GM18519 (cell line): Measurements from ENCODE around the gene FAM20B.
"Not testable (repeated sequence)": the region's sequence is repeated elsewhere in the genome, so short reads cannot be mapped to it uniquely, and the experiment has no call there.

ENCODE experiments used
- ATAC-seq: cut with Tn5 transposase; IDR thresholded peaks from one replicate; pipeline ENCODE4 v1.9.1; 2021; ENCODE audit warnings: mild to moderate bottlenecking, moderate library complexity; ENCODE audit not compliant: unreplicated experiment, low FRiP score

The FAM20B gene, protein sequence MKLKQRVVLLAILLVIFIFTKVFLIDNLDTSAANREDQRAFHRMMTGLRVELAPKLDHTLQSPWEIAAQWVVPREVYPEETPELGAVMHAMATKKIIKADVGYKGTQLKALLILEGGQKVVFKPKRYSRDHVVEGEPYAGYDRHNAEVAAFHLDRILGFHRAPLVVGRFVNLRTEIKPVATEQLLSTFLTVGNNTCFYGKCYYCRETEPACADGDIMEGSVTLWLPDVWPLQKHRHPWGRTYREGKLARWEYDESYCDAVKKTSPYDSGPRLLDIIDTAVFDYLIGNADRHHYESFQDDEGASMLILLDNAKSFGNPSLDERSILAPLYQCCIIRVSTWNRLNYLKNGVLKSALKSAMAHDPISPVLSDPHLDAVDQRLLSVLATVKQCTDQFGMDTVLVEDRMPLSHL

DNA sequence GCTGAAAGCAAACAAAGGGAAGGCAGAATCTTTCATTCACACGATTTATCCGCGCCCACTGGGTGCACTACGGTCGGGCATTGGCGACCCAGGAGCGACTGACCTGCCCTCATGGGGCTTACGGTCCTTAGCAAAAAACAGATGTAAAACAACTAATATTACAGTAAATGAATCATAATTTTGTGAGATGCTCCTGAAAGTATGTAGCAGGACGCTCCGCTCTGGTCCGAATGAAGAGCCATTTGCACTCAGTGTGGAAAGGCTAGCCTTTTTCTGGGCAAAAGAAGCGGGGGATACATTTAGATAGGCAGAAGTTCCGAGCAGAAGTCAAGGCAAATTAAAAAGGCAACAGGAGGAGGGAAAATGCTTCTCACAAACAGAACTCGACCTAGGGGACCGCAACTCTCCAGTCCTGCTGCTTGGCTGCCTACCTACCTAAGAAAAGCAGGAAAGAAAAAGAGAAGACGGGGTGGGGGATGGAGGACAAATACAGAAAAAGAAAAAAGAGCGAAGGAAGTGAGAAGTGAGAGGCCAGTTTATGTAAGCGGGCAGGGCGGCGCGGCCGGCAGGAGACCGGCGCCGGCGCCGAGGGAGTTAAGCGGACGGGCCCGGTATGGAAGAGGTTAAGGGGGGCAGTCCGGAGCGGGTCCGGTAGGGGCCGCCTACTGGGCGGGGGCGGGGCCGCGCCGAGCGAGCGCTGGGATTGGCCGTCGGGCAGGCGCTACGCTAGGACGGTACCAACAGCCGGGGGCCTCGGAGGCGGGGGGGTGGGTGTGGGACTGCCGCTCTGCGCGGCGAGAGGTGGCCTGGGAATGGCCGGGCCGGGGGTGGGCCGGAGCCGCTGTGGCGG, at the start of gene FAM20B:
TSS of gene FAM20B (plus strand) at position 770 of the 850 bp plus-strand sequence. CDS start 17,954 bp downstream, outside the sequence.
- ATAC-seq = peak; percentile 62

DNA sequence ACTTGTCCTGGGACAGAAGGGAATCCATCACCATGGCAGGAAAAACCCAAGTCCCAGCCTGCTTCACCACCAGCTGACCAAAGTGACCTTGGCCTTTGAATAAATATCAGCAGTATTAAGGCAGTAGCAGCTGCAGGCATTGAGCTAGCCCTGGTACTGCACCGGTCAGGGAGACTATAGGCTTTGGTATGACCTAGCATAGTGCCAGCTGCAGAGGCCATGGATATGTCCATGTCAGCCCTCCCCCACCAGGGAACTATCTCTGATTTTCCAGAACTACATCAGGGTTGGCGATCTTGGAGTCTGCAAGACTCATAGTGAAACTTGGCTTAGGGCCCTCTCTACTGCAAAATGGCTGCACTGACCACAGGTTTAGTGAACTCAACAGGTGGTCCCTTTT, 49.2 kb upstream of the FAM20B start:
- ATAC-seq = no peak

DNA sequence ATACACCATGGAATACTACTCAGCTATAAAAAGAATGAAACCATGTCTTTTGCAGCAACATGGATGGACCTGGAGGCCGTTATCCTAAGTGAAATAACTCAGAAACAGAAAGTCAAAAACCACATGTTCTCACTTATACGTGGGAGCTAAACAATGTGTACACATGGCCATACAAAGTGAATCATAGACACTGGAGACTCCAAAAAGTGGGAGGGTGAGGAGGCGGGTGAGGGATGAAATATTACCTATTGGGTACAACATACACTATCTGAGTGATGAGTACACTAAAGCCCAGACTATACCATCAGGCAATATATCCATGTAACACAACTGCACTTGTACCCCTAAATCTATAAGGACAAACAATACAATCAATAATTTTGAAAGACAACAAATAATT, 39.5 kb upstream of the FAM20B start:
- no peak for ATAC-seq

DNA sequence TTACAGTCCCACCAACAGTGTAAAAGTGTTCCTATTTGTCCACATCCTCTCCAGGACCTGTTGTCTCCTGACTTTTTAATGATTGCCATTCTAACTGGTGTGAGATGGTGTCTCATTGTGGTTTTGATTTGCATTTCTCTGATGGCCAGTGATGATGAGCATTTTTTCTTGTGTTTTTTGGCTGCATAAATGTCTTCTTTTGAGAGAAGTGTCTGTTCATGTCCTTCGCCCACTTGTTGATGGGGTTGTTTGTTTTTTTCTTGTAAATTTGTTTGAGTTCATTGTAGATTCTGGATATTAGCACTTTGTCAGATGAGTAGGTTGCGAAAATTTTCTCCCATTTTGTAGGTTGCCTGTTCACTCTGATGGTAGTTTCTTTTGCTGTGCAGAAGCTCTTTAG, 37.5 kb upstream of the FAM20B start:
- ATAC-seq = not testable (repeated sequence)

DNA sequence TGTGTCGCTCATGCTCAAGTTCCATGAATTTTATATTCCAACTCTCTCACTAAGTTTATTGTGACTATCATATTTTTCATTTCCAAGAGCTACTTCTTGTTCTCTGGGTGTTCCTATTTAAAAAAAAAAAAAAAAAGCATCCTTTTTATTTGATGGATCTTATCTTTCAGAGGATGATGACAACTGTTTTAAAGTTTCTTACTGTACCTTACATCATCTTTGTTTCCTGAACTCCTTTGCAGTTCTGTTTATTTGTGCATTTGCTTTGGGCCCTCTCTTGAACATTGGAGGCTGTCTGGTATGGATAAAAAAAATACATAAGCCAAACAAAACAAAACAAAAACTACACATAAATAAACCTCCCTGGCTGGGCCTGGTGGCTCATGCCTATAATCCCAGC, 32.1 kb upstream of the FAM20B start:
- ATAC-seq = no peak

DNA sequence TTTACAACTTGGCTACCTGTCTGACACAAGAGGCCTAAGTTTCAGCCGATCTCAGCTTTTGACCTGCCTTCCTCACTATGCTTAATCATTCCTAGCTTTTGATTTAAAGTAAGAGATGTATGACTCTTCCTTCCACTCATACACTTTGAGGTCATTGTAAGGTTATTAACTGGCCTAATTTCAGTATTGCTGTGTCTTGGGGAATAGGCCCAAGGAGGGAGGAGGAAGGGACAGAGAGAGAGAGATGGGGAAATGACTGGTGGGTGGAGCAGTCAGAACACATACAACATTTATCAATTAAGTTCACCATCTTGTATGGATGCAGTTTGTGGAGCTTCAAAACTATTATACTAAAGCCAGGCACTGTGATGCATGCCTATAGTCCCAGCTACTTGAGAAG, 28.3 kb upstream of the FAM20B start:
- ATAC-seq = no peak

DNA sequence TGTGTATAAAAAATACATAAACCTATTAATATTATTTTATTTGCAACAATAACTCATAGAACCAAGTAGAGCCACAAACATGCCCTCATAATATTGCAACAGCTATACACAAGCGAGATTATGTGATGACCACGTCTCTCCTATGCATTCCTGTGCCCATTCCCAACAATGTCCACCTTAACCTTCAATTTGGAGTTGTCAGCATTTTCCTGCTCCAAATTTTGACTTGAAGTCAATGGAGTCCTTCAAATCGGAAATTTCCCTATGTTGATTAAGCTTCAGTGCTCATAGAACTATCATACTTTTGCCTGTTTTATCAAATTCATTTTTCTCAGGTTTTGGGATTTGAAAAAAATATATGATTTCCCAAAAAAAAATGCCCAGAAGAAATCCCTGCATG, 27.4 kb upstream of the FAM20B start:
- ATAC-seq = no peak

DNA sequence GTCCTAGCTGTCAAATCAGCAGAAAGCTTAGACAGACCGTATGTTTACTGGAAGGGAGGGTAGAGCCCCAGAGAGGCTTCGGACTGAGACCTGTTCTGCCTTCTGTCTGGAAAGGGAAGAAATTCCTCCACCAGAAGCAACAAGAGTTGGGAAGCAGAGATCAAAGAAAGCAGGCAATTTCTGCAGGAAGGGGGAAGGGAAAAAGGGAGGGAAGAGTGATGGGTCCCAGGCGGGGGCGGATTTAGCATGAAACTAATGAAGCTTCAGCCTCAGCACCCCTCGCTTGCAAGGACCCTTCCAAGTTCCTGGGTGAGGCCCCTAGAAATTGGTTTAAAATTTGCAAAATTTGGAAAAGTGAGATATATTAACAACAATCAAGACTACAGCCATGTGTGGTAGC, 26.6 kb upstream of the FAM20B start:
- ATAC-seq = no peak

DNA sequence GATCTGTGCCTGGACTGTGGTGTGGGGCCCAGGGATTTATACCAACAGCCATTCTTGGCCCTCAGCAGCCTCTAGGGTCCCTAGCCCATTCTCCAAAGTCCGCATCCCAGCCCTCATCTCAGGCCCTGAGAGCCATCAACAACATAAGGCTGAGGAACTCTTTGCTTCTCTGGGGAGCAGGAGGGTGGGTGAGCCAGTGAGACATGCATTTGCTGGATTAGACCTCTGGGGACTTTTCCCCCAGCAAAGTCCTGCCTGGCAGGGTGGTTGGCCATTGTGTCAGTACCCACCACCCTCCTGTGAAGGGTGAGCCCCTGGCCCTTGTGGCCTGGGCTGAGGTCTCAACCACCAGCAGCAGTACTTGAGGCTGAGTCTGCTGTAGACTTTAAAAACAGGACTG, 24.2 kb upstream of the FAM20B start:
- no peak for ATAC-seq

DNA sequence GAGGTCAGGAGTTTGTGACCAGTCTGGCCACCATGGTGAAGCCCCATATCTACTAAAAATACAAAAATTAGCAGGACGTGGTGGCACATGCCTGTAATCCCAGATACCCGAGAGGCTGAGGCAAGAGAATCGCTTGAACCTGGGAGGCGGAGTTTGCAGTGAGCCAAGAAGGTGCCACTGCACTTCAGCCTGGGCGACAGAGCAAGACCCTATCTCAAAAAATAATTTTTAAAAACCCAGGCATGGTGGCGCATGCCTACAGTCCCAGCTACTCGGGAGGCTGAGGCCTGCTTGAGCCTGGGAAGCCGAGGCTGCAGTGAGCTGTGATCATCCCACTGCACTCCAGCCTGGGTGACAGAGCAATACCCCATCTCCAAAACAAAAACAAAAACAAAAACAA, 23.6 kb upstream of the FAM20B start:
- ATAC-seq = not testable (repeated sequence)

DNA sequence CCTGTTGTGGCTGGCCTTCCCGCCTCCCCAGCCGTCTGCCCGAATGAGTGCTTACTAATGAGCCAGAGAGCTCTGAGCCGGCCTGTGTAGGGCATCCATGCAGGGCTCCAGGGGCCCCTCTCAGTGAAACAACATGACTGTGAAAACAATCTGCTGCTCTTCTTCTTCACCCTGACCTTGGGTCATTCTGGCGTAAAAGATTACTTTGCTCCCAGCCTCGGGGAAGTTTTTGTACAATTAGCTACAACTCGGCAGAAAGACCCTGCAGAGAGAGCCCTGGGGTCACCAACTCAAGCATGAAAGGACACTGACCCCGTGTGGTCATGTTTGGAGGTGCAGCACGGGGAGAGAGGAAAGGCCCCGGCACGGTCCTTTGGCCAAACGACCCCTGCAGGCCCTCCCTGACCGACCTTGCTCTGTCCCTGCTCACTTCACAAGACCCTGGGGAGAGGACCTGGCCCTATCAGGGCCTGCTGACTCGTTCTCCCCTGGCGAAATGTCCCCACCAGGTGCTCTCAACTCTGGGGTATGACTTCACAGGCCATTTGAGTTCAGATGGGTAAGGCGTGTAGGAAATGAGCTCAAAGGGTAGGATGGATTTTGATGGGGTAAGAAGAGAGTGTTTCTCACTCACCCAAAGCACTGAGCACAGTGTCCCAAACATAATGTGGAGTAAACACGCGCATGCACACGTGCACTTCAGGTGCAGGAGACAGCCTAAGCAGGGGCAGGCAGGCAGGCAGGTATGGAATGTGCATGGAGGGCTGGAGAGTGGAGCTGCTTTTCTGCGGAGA, 22.9 kb upstream of the FAM20B start:
- ATAC-seq = peak; percentile 62

DNA sequence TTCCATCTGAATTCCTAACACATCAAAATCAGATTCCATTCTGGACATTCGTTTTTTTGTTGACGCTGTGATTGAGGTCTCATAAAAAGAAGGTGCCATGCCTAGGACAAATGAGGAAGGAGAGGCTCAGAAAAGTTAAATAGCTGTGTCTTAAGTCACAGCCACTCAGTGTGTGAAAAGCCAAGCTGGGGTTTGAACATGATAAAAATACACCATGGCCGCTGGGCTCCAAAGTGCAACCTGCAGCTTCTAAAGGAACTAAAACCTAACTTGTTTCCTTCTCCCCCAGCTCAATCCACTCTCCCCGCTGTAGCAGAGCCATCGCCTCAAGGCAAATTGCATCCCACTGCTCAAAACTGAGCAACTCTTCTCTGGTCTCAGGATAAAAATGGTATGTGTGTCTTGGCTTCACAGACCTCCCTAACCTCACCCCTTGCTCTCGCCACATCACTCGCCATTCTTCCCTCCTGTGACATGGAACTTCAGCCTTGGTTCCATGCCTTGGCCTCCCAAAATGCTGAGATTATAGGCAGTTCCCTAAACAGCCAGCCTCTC, 22.1 kb upstream of the FAM20B start:
- ATAC-seq = no peak

DNA sequence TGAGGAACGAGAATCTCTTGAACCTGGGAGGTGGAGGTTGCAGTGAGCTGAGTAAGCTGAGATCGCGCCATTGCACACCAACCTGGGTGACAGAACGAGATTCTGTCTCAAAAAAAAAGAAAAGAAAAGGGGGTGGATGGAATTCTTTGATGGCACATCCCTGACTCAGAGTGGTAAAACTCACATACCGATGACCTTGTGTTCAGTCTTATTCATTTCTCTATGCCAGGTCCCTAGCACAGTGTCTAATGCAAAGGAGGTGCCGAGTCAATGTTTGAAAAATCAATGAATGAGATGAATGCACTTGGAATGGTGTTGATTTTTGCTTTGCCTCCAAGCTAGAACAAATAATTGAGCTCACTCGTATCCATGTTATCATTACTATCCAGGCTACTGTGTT, 18.5 kb upstream of the FAM20B start:
- ATAC-seq = no peak

DNA sequence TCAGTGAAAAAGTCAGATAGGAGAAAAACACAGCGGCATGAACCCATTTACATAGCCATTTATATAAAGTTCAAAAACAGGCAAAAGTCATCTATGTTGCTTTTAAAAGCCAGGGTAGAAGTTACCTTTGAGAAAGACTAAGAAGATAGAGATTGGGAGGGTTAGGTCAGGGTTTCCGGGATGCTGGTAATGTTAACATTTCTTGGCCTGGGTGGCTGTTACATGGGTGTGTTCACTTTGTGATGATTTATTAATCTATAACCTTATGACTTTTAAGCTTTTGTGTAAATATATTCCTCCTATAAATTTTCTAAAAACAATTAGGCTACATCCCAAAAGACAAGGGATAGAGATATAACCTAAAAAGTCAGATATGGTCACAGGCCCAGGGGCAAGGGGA, 15.0 kb upstream of the FAM20B start:
- no peak for ATAC-seq

DNA sequence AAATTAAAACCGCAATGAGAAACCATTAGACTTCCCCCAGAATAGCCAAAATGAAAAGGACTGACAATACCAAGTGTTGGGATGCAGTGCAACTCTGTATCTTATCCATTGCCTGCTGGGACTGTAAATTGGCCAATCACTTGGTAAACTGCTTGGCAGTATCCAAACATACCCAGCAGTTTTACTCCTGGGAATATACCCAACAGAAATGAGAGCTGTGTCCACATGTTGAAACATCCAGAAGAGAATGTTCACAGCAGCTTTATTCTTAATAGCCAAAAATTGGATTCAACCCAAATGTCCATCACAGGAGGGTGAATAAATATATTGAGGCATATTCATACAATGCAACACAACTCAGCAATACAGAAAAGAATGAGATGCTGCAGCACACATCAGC, 13.7 kb upstream of the FAM20B start:
- no peak for ATAC-seq

DNA sequence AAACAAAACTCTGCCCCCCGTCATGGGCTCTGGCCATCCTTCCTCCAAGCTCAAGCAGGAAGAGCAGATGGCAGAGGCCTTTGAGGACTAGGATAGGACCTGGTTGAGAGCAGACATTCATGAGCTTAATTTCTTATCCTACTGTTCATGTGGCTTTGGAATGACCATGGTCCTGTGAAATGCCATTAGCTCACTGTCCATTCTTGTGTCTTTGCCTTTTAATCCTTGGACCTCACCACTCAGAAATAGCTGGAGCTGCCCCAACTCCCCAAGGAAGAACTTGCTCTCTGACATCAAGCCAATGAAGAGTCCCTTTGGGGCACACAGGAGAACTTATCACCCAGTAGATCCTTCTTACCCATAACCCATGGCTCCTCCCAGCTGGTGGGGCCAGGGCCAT, 11.6 kb upstream of the FAM20B start:
- no peak for ATAC-seq

DNA sequence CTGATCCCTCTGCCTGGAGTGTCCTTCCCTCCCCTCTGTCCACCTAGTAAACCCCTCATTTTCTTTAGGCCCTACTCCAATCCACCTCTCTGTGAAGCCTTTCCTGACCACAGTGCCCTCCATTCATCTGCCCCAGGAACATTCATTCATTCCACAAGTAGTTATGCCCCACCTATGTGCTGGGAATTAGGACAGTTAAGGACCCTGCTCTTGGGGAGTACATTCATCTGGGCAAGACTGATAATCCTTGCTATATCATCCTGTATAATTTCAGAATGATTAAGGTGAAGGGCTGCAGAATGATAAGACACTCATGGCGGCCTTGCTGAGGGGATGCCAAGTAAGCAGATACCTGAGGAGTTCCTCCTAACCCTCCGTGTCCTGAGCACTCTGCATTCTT, 10.3 kb upstream of the FAM20B start:
- ATAC-seq = no peak

DNA sequence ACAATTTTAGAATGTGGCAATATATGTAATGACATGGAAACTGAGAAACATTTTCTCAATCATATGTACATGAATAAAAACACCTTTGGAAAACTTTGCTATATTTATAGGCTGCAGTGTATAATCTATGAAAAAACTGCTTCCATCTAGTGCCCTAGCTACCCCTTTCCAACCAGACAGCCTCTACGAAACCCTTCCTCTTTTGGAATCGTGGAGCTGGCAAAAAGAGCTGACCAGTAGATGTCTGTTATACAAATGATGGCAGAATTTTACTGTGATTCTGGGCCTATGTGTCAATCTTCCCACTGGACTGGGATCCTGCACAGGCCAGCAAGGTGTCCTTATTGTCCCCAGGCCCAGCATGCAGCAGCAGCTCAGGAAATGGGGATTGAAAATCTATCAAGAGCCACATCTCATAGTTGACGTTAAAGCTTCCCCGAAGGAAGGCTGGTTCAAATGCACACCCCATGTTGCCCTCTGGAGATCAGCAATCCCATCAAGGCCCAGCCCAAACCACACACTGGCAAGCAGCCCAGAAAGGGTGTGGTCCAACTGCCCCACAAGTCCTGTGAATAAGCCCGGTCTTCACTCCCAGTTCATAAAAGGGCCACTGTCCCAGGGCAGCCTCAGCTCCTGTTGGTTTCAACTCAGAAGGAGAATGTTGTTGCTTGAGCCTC, 8.8 kb upstream of the FAM20B start:
- no peak for ATAC-seq

DNA sequence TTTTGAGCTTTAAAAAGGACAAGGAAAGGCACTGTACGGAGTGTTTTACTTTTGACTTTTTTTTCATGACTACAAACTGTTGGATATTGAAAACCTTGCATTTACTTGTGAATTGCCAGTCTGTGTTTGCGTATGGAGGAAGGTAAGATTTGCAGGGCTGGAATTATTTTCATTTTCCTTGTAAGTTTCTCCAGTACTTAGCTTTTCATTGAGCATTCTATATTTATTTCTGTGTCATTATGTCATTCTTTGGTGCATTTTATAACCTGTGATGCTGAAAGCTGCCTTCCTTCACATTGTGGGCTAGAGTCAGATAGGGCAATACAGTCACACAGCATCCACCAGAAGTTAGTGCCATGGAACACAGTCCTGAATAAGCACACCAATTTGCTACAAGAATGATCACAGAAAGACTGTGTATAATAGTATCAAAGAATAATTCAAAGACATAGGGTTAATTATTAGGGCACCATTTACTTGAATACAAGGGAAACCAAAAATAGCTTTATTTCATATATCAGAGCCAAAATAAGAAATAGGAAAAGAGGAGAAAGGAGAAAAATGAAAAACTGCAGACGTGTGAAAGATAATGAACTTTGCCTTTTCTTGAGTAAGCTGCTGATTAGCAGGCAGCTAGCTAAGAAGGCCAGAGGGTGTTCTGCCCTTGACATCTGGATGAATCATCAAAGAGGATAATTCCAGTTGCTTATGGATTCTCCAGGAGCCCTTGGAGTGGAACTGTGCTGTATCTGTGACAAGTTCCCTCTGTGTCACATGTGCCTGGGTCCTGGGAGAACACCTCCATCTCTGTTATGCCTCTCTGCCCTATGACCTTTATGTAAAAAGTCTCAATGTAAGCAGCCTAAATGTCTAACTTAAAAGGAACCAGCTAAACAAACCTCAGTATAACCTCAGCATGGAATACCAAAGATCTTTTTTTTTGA, 8.0 kb upstream of the FAM20B start:
- no peak for ATAC-seq
